Fibroblast of lung (primary cell): ENCODE results near the gene IGFN1. TPM values are rescaled to one million over a fixed set of nuclear protein-coding genes. Genes with fewer than 3 reads are reported as not detected.

ENCODE experiments used
- DNase-seq, 2 donors: peaks; one replicate each; pipeline versions ENCODE4 v3.0.0 to v3.0.0-alpha.2; 2010; ENCODE audit warnings: low read depth in 2 of 2
- H2AFZ ChIP-seq: 2 replicates; pipeline ENCODE4 v1.5.1; 2012; ENCODE audit warnings: low read length, control low read depth, inconsistent platforms
- H3K27ac ChIP-seq: 2 replicates; pipeline ENCODE4 v1.5.1; 2011; ENCODE audit warnings: low read length, control low read depth; ENCODE audit not compliant: insufficient read depth
- H3K27me3 ChIP-seq: 2 replicates; pipeline ENCODE4 v1.5.1; 2011; ENCODE audit warnings: mild to moderate bottlenecking, low read length; ENCODE audit not compliant: control insufficient read depth, insufficient read depth
- H3K36me3 ChIP-seq: 2 replicates; pipeline ENCODE4 v1.5.1; 2011; ENCODE audit warnings: low read length; ENCODE audit not compliant: control insufficient read depth, insufficient read depth
- H3K4me1 ChIP-seq: 2 replicates; pipeline ENCODE4 v1.5.1; 2011; ENCODE audit warnings: low read length; ENCODE audit not compliant: control insufficient read depth, insufficient read depth; ENCODE audit errors: extremely low read depth
- H3K4me2 ChIP-seq: 2 replicates; pipeline ENCODE4 v1.5.1; 2011; ENCODE audit warnings: low read length, control low read depth; ENCODE audit not compliant: insufficient read depth; ENCODE audit errors: extremely low read depth
- H3K4me3 ChIP-seq, 4 experiments: fragments of 200-600 bp in 1 of 4; sonication (generic) in 1 of 4; replicated peaks in 1 of 4; 2 replicates each; pipeline ENCODE4 v1.5.1; 2011 to 2016; ENCODE audit warnings: low read length in 4 of 4, low read depth in 3 of 4, mild to moderate bottlenecking in 3 of 4, control low read depth in 2 of 4, inconsistent platforms in 1 of 4, mixed read lengths in 1 of 4; ENCODE audit not compliant: insufficient read depth in 1 of 4; ENCODE audit errors: control extremely low read depth in 1 of 4
- H3K79me2 ChIP-seq: 2 replicates; pipeline ENCODE4 v1.5.1; 2012; ENCODE audit warnings: mild to moderate bottlenecking, low read length, inconsistent platforms; ENCODE audit not compliant: control insufficient read depth, insufficient read depth
- H3K9ac ChIP-seq: 2 replicates; pipeline ENCODE4 v1.5.1; 2011; ENCODE audit warnings: mild to moderate bottlenecking, low read length, control low read depth; ENCODE audit not compliant: insufficient read depth
- H3K9me3 ChIP-seq: 2 replicates; pipeline ENCODE4 v1.5.1; 2012; ENCODE audit warnings: low read depth, low read length; ENCODE audit not compliant: control insufficient read depth, insufficient read depth
- H4K20me1 ChIP-seq: 2 replicates; pipeline ENCODE4 v1.5.1; 2011; ENCODE audit warnings: low read length; ENCODE audit not compliant: control insufficient read depth, insufficient read depth; ENCODE audit errors: extremely low read depth
- CTCF ChIP-seq, 2 donors: IDR thresholded peaks in 1 of 2; conservative IDR thresholded peaks in 1 of 2; 1 replicate in 1 of 2; 2 replicates in 1 of 2; pipeline ENCODE4 v1.5.1; 2011 to 2012; ENCODE audit warnings: low read length in 2 of 2, control low read depth in 1 of 2, inconsistent platforms in 1 of 2, low read depth in 1 of 2, mild to moderate bottlenecking in 1 of 2
- EZH2 ChIP-seq: IDR thresholded peaks from 2 replicates; pipeline ENCODE4 v1.5.1; 2012; ENCODE audit warnings: low read length, control low read depth, mild to moderate bottlenecking; ENCODE audit errors: missing control alignments
- polyA plus RNA-seq, 2 donors: library from polyadenylated mRNA; depleted of rRNA in 1 of 2; stranded (reverse) in 1 of 2; unstranded in 1 of 2; fragments of >200 nt; gene quantifications; 2 replicates each; pipeline ENCODE4 v1.2.1, GENCODE V29; 2011 to 2012; ENCODE audit warnings: missing spikeins in 1 of 2
- total RNA-seq: library from RNA; depleted of rRNA; stranded (reverse); fragments of >200 nt; gene quantifications from 2 replicates; pipeline ENCODE4 v1.2.1, GENCODE V29; 2014

Gene IGFN1
- total and polyA plus RNA-seq, 2 donors (not counting 1 experiment from before 2014, with no cell fraction given), result 0.17 TPM; not detected in 1

- no peak overlapping the region for H3K27ac ChIP-seq
- H3K27me3 ChIP-seq, result peaks cover 11% of the 10 kb centered on the region
- TF ChIP-seq EZH2 (no peak), CTCF (conservative IDR thresholded peaks at IDR 0.05 in 1 of 2, IDR thresholded peaks at IDR 0.05 in 1 of 2; ENCODE audit: low read depth in 1 of 2, low read length in 2 of 2) (no peak)
- H3K4me2 ChIP-seq, result no peak overlapping the region
- H3K36me3 ChIP-seq, result no peaks in the 10 kb centered on the region
- no peaks in the 10 kb centered on the region for H3K79me2 ChIP-seq
- H3K9me3 ChIP-seq, result no peaks in the 10 kb centered on the region
- no peak overlapping the region for H3K9ac ChIP-seq
- H4K20me1 ChIP-seq, result no peaks in the 10 kb centered on the region
- no peaks in the 10 kb centered on the region for H3K4me1 ChIP-seq
- no peak overlapping the region for H3K4me3 ChIP-seq
- H2AFZ ChIP-seq, result no peak overlapping the region
- DNase-seq, result no peak
These were observed 14.7 kb upstream of the IGFN1 start for GRCh38 chr1:201175820-201176500.

GRCh38 chr1:201176940-201177339 lies 13.7 kb upstream of the IGFN1 start:
- Histone ChIP-seq H3K9ac (no peak overlapping the region), H3K27ac (no peak overlapping the region), H4K20me1 (no peaks in the 10 kb centered on the region), H3K4me1 (no peaks in the 10 kb centered on the region), H3K36me3 (no peaks in the 10 kb centered on the region), H3K27me3 (peaks cover 12% of the 10 kb centered on the region), H3K9me3 (no peaks in the 10 kb centered on the region), H3K4me2 (no peak overlapping the region), H3K79me2 (no peaks in the 10 kb centered on the region), H2AFZ (no peak overlapping the region), H3K4me3 (no peak overlapping the region)
- DNase-seq, result peak in 1 of 2 donors; percentile 12
- TF ChIP-seq CTCF (conservative IDR thresholded peaks at IDR 0.05 in 1 of 2, IDR thresholded peaks at IDR 0.05 in 1 of 2; ENCODE audit: low read depth in 1 of 2, low read length in 2 of 2) (no peak), EZH2 (no peak)

- no peak overlapping the region for H3K9ac ChIP-seq
- H3K4me2 ChIP-seq, result no peak overlapping the region
- H3K27me3 ChIP-seq, result peaks cover 12% of the 10 kb centered on the region
- H3K27ac ChIP-seq, result no peak overlapping the region
- no peak overlapping the region for H3K4me3 ChIP-seq
- H2AFZ ChIP-seq, result no peak overlapping the region
- H3K36me3 ChIP-seq, result no peaks in the 10 kb centered on the region
- DNase-seq, result no peak
- H3K9me3 ChIP-seq, result no peaks in the 10 kb centered on the region
- H3K79me2 ChIP-seq, result no peaks in the 10 kb centered on the region
- no peaks in the 10 kb centered on the region for H4K20me1 ChIP-seq
- no peaks in the 10 kb centered on the region for H3K4me1 ChIP-seq
- TF ChIP-seq CTCF (conservative IDR thresholded peaks at IDR 0.05 in 1 of 2, IDR thresholded peaks at IDR 0.05 in 1 of 2; ENCODE audit: low read depth in 1 of 2, low read length in 2 of 2) (no peak), EZH2 (no peak)
These were observed 11.9 kb upstream of the IGFN1 start for GRCh38 chr1:201178718-201179117.
